Suppressor macrophage (primary cell): Measurements from ENCODE around the gene SNX19.
"Not testable (repeated sequence)": the region's sequence is repeated elsewhere in the genome, so short reads cannot be mapped to it uniquely, and the experiment has no call there.

ENCODE experiments used
- DNase-seq, 4 experiments: peaks; one replicate each; pipeline ENCODE4 v3.0.0-alpha.2; 2020 to 2022

SNX19 gene

GRCh38 chr11:130872102-130872501 is 44.2 kb downstream of the SNX19 start:
- DNase-seq = no peak

GRCh38 chr11:130871616-130872015 is 44.7 kb downstream of the SNX19 start:
- DNase-seq = no peak

GRCh38 chr11:130868721-130869390 is 47.4 kb downstream of the SNX19 start:
- DNase-seq = no peak

- no peak for DNase-seq
Measured at GRCh38 chr11:130868086-130868710, 48.1 kb downstream of the SNX19 start.

- no peak for DNase-seq
Measured at GRCh38 chr11:130866831-130867230, 49.4 kb downstream of the SNX19 start.

GRCh38 chr11:130865774-130866114 is 50.5 kb downstream of the SNX19 start:
- no peak for DNase-seq

GRCh38 chr11:130865091-130865773 is 51.0 kb downstream of the SNX19 start:
- no peak for DNase-seq

GRCh38 chr11:130861902-130862860 is 54.1 kb downstream of the SNX19 start:
- peak; percentile 93 to 97 (median 96) for DNase-seq

- no peak for DNase-seq
Measured at GRCh38 chr11:130861283-130861682, 55.0 kb downstream of the SNX19 start.

- no peak for DNase-seq
Measured at GRCh38 chr11:130859886-130860285, 56.4 kb downstream of the SNX19 start.

GRCh38 chr11:130858215-130858614 is 58.1 kb downstream of the SNX19 start:
- DNase-seq = no peak

- not testable (repeated sequence) for DNase-seq
Measured at GRCh38 chr11:130855707-130856106, 60.6 kb downstream of the SNX19 start.

- no peak for DNase-seq
Measured at GRCh38 chr11:130854483-130854882, 61.8 kb downstream of the SNX19 start.

GRCh38 chr11:130852589-130852988 is 63.7 kb downstream of the SNX19 start:
- no peak for DNase-seq

GRCh38 chr11:130850185-130850944 is 65.9 kb downstream of the SNX19 start:
- DNase-seq = no peak

- no peak for DNase-seq
Measured at GRCh38 chr11:130849215-130849568, 67.1 kb downstream of the SNX19 start.

GRCh38 chr11:130848361-130849214 is 67.7 kb downstream of the SNX19 start:
- DNase-seq = no peak

- no peak for DNase-seq
Measured at GRCh38 chr11:130847517-130847916, 68.8 kb downstream of the SNX19 start.

- no peak for DNase-seq
Measured at GRCh38 chr11:130846606-130847005, 69.7 kb downstream of the SNX19 start.

- no peak for DNase-seq
Measured at GRCh38 chr11:130842001-130842400, 74.3 kb downstream of the SNX19 start.

GRCh38 chr11:130840679-130841078 is 75.6 kb downstream of the SNX19 start:
- DNase-seq = no peak
